GM21423 (cell line): ENCODE measurements around the gene RNF13.
"Not testable (repeated sequence)": the region's sequence is repeated elsewhere in the genome, so short reads cannot be mapped to it uniquely, and the experiment has no call there.

Source experiments
- ATAC-seq: cut with Tn5 transposase; IDR thresholded peaks from one replicate; pipeline ENCODE4 v1.9.1; 2021; ENCODE audit warnings: mild to moderate bottlenecking, moderate library complexity; ENCODE audit not compliant: unreplicated experiment

Gene RNF13

DNA sequence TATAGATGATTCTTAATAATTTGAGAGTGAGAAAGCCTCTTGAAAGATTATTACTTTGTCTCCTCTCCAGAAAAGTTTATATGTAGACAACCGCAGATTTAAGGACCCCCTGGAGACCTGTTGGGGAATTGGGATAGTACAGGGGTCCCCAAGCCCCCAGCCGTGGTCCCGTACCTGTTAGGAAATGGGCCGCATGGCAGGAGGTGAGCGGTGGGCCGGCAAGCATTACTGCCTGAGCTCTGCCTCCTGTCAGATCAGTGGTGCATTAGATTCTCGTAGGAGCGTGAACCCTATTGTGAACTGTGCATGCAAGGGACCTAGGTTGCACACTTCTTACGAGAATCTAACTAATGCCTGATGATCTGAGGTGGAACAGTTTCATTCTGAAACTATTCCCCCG, 79.4 kb downstream of the RNF13 start:
- ATAC-seq = no peak

DNA sequence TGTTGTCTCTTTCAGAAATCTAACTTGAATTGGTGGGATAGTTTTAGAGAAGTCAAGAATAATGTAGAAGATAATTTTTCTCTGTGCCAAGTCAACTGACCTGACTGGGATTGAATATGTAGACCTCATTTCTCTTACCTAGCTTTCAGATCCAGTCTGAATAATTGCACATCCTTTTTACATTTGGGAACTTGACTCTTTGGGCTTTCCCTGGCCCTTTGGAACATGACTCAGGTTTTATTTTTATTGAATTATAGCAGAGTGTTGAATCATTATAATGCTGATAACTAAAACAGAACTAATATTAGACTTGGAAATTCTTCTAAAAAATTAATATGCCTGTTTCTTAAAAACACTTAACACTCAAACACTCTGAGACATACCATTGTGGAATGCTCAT, 81.2 kb downstream of the RNF13 start:
- no peak for ATAC-seq

- no peak for ATAC-seq
These were observed 82.3 kb downstream of the RNF13 start for GRCh38 chr3:149895339-149895738.

GRCh38 chr3:149895769-149896168, 82.8 kb downstream of the RNF13 start:
- no peak for ATAC-seq

DNA sequence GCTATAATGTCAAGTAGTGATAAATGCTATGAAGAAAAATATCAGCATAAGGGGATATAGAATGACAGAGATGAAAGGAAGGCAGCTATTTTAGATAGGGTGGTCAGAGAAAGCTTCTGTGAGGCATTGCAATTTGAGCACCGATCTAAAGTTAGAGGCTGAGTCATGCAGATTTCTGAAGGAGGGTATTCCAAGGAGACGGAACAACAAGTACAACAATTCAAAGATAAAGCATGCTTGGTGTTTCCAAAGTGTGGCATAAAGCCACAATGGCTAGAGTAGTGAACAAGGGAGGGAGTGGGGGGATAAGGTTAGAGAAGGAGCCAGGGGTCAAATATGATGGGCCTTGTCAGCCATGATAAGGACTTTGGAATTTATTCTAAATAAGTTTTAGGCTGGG, 85.8 kb downstream of the RNF13 start:
- ATAC-seq = no peak

- no peak for ATAC-seq
These were observed 87.3 kb downstream of the RNF13 start for GRCh38 chr3:149900322-149900721.

DNA sequence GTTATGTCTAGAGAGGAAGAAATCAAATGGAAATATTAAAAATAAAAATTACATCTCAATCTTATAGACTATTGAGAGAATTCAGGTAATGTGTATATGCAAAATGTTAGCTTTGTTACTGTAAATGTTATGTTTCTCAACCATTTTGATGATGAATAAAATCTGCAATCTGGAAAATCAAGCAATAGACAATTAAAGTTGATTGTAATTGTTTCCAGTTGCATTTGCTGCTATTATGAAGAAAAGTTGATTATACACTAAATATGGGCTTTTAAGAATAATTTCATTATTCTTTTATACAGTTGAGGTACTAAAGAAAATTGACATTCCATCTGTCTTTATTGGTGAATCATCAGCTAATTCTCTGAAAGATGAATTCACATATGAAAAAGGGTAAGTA, 88.8 kb downstream of the RNF13 start:
- ATAC-seq = no peak

GRCh38 chr3:149902498-149903139, 89.6 kb downstream of the RNF13 start:
- no peak for ATAC-seq

GRCh38 chr3:149906036-149906435, 93.0 kb downstream of the RNF13 start:
- no peak for ATAC-seq

- ATAC-seq = no peak
These were observed 95.5 kb downstream of the RNF13 start for GRCh38 chr3:149908424-149908957.

- ATAC-seq = no peak
These were observed 96.9 kb downstream of the RNF13 start for GRCh38 chr3:149909923-149910322.

GRCh38 chr3:149917124-149917667, 104.2 kb downstream of the RNF13 start:
- no peak for ATAC-seq

- no peak for ATAC-seq
These were observed 106.5 kb downstream of the RNF13 start for GRCh38 chr3:149919509-149919908.

DNA sequence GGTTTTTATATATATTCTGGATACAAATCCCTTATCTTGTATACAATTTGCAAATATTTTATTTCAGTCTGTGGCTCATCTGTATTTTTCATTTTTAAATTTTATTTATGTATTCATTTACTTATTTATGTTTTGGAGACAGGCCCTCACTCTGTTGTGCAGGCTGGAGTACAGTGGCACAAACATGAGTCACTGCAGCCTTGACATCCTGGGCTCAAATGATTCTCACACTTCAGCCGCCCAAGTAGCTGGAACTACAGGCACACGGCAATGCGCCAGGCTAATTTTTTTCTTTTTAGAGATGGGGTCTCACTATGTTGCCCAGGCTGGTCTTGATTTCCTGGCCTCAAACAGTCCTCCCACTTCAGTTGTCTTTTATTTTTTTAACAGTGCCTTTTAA, 107.1 kb downstream of the RNF13 start:
- no peak for ATAC-seq

- ATAC-seq = no peak
These were observed 120.0 kb downstream of the RNF13 start for GRCh38 chr3:149933008-149933407.

DNA sequence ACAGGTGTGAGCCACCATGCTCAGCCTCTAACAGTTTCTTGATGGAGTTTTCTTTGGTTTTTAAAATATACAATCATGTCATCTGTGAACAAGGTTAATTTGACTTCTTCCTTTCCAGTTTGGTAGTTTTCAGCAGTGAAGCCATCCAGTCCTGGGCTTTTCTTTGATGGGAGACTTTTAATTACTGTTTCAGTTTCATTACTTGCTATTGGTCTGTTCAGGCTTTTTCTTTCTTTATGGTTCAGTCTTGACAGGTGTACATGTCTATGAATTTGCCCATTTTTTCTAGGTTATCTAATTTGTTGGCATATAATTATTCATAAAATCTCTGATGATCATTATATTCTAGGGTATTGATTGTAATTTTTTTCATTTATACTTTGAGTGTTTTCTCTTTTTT, 120.8 kb downstream of the RNF13 start:
- no peak for ATAC-seq

DNA sequence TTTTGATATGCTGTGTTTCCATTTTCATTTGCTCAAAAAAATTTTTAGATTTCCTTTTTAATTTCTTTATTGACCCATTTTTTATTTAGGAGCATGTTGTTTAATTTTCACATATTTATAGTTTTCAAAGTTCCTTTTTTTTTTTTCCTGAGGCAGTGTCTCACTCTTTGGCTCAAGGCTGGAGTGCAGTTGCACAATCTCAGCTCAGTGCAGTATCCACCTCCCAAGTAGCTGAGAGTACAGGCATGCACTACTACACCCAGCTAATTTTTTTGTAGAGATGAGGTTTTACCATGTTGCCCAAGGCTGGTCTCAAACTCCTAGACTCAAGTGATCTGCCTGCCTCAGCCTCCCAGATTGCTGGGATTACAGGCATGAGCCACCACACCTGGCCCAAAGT, 121.5 kb downstream of the RNF13 start:
- no peak for ATAC-seq

- no peak for ATAC-seq
These were observed 123.8 kb downstream of the RNF13 start for GRCh38 chr3:149936812-149937230.

DNA sequence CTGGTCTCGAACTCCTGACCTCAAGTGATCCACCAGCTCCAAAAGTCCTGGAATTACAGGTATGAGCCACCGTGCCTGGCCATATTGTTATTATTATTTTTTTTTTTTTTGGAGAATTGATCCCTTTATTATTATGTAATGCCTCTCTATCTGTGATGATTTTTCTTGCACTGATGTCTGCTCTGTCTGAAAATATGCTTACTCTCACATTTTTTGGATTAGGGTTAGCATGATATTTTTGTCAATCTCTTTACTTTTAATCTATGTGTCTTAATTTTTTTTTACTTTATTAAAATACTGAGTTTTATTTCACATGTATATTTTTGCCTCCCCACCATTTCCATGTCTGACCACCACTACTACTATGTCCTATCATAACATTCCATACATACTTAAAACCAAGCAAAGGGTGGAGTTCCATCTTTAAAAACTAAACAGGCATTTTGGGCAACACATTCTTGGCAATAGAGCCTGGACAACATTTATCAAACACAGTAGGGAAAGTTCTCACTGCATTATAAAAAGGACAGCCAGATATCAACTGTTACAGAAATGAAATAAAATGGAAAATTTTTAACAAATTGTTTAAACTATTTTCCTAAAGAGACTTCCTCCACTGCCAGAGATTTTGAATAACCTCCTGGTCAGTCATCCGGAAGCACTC, 125.5 kb downstream of the RNF13 start:
- not testable (repeated sequence) for ATAC-seq

GRCh38 chr3:149941186-149941585, 128.2 kb downstream of the RNF13 start:
- no peak for ATAC-seq

DNA sequence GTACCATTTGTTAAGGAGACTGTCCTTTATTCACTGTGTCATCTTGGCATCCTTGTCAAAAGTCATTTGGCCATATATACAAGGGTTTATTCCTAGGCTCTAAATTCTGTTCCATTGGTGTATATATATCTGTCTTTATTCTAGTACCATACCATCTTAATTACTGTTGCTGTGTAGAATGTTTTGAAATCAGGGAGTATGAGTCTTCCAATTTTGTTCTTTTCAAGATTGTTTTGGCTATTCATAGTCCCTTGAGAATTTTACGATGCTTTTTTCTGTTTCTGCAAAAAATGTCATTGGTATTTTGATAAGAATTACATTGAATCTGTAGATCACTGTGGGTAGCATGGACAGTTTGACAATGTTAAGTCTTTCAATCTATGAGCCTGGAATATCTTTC, 128.9 kb downstream of the RNF13 start:
- ATAC-seq = no peak

DNA sequence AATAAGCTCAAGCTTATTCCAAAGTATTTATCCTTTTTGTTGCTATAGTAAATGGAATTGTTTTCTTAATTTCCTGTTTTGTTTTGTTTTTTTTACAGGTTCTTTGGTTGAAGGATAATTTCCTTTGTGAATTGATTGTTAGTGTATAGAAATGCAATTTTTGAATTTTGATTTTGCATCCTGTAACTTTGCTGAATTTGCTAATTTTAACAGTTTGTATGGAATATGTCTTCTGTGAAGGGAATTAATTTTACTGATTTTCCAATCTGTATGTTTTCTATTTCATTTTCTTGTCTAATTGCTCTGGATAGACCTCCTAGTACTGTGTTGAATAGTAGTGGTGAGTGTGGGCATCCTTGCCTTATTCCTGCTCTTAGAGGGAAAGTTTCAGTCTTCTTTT, 129.4 kb downstream of the RNF13 start:
- ATAC-seq = no peak
